ENCODE measurements around the gene SLC35G1.

SLC35G1 gene

DNA sequence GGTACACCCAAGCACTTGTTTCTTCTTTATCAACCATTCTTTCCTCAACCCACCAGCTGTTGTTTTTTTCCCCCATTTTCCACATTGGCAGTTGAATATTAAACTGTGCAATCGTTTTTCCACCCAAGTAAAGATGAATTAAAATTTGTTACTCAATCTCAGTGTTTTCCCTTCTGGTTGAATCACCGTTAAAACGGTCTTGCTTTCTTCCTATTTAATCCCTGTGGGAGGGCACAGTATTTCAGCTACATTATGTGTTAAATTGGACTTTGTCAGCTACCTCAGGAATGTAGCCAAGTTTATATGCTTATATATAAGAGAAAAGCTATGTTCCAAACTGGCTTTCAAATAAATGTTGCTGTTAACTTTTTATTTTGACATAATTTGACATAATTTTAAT is 19.9 kb downstream of the SLC35G1 start:
- H3K4me2 ChIP-seq (ENCODE audit: low read length), result no peak overlapping the region
- H3K27me3 ChIP-seq (ENCODE audit: insufficient read depth, low read length), result no peaks in the 10 kb centered on the region
- H3K4me1 ChIP-seq (ENCODE audit: insufficient read depth, low read length, severe bottlenecking), result no peaks in the 10 kb centered on the region
- H2AFZ ChIP-seq (ENCODE audit: low read length), result no peak overlapping the region
- no peaks in the 10 kb centered on the region for H3K79me2 ChIP-seq (ENCODE audit: insufficient read depth, low read length)
- H3F3A ChIP-seq (ENCODE audit: insufficient read depth, low read length), result no peaks in the 10 kb centered on the region
- no peak overlapping the region for H3K9ac ChIP-seq (ENCODE audit: low read length)
- no peaks in the 10 kb centered on the region for H3K9me2 ChIP-seq (ENCODE audit: low read depth, low read length)
- H3K36me3 ChIP-seq (ENCODE audit: insufficient read depth, low read length), result no peaks in the 10 kb centered on the region
- H4K20me1 ChIP-seq (ENCODE audit: insufficient read depth, low read length), result no peaks in the 10 kb centered on the region
- no peak overlapping the region for H3K4me3 ChIP-seq (ENCODE audit: low read depth, low read length, poor library complexity, severe bottlenecking)
- no peak overlapping the region for H3K27ac ChIP-seq (ENCODE audit: low read depth, low read length, poor library complexity, severe bottlenecking)
- H3K9me3 ChIP-seq (ENCODE audit: low read length), result no peaks in the 10 kb centered on the region
- TF ChIP-seq EZH2 (IDR thresholded peaks at IDR 0.05; ENCODE audit: borderline replicate concordance, low read length) (no peak), CTCF (IDR thresholded peaks at IDR 0.05; ENCODE audit: low read length) (no peak)

- no peak overlapping the region for H3K4me2 ChIP-seq (ENCODE audit: low read length)
- H3K9me2 ChIP-seq (ENCODE audit: low read depth, low read length), result no peaks in the 10 kb centered on the region
- no peaks in the 10 kb centered on the region for H4K20me1 ChIP-seq (ENCODE audit: insufficient read depth, low read length)
These were observed 21.8 kb downstream of the SLC35G1 start for GRCh38 chr10:93915598-93915997.

DNA sequence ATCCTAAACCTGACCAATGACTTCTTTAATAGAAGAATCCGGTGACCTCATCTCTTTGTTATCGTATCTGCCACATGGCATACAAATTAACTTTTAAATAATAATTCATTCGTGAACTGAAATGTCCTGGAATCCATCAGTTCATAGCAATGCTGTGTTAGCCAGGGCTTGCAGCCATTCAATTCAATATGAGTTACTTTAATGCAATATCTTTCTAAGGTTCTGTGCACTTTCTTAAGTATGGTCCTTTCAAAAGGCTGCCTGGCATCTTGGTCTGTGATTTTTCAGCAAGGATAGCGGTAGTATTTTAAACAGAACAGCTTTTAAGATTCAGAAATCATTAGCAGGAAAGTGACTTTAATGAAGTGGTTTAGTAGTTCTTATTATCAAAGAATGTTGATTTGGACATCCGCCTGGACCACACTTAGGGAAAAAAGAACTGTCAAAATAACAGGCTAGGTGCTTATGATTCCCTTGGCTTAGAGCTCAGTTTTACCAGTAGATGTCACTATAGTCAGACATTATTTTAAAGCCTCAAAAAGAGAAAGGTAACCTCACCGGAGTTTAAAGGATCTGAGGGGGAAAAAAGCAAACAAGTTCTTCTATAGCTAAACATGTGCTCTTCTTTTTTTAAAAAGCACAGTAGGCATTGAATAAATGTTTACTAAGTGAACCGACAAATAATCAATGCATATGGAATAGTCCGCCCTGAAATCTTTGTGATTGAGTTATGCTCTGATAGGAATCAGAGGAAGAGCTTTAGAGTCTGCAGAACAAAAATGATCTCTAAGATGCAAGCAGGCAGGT is 22.7 kb downstream of the SLC35G1 start:
- H3K4me3 ChIP-seq (ENCODE audit: low read depth, low read length, poor library complexity, severe bottlenecking), result no peak overlapping the region
- no peaks in the 10 kb centered on the region for H3K36me3 ChIP-seq (ENCODE audit: insufficient read depth, low read length)
- no peak overlapping the region for H3K9ac ChIP-seq (ENCODE audit: low read length)
- no peaks in the 10 kb centered on the region for H3K9me2 ChIP-seq (ENCODE audit: low read depth, low read length)
- H3K4me1 ChIP-seq (ENCODE audit: insufficient read depth, low read length, severe bottlenecking), result no peaks in the 10 kb centered on the region
- no peaks in the 10 kb centered on the region for H3K9me3 ChIP-seq (ENCODE audit: low read length)
- no peak overlapping the region for H2AFZ ChIP-seq (ENCODE audit: low read length)
- no peaks in the 10 kb centered on the region for H4K20me1 ChIP-seq (ENCODE audit: insufficient read depth, low read length)
- no peaks in the 10 kb centered on the region for H3K27me3 ChIP-seq (ENCODE audit: insufficient read depth, low read length)
- no peak overlapping the region for H3K27ac ChIP-seq (ENCODE audit: low read depth, low read length, poor library complexity, severe bottlenecking)
- H3K79me2 ChIP-seq (ENCODE audit: insufficient read depth, low read length), result no peaks in the 10 kb centered on the region
- no peak overlapping the region for H3K4me2 ChIP-seq (ENCODE audit: low read length)
- H3F3A ChIP-seq (ENCODE audit: insufficient read depth, low read length), result no peaks in the 10 kb centered on the region
- no peak for TF ChIP-seq EZH2 (IDR thresholded peaks at IDR 0.05; ENCODE audit: borderline replicate concordance, low read length)
- TF ChIP-seq CTCF (IDR thresholded peaks at IDR 0.05; ENCODE audit: low read length), result peak; percentile 38; the same call in 1 of the 2 replicates

More at GRCh38 chr10:93915598-93915997, 21.8 kb downstream of the SLC35G1 start:
- Histone ChIP-seq H3K79me2 (ENCODE audit: insufficient read depth, low read length) (no peaks in the 10 kb centered on the region), H3K9me3 (ENCODE audit: low read length) (no peaks in the 10 kb centered on the region), H3K27ac (ENCODE audit: low read depth, low read length, poor library complexity, severe bottlenecking) (no peak overlapping the region), H3K4me1 (ENCODE audit: insufficient read depth, low read length, severe bottlenecking) (no peaks in the 10 kb centered on the region), H3K9ac (ENCODE audit: low read length) (no peak overlapping the region), H2AFZ (ENCODE audit: low read length) (no peak overlapping the region), H3K4me3 (ENCODE audit: low read depth, low read length, poor library complexity, severe bottlenecking) (no peak overlapping the region), H3K36me3 (ENCODE audit: insufficient read depth, low read length) (no peaks in the 10 kb centered on the region), H3K27me3 (ENCODE audit: insufficient read depth, low read length) (no peaks in the 10 kb centered on the region), H3F3A (ENCODE audit: insufficient read depth, low read length) (no peaks in the 10 kb centered on the region)
- TF ChIP-seq EZH2 (IDR thresholded peaks at IDR 0.05; ENCODE audit: borderline replicate concordance, low read length) (no peak), CTCF (IDR thresholded peaks at IDR 0.05; ENCODE audit: low read length) (no peak)

Measured in OCI-LY1 (cell line).